ENCODE results near the gene JCAD.
"Not testable (repeated sequence)": the region's sequence is repeated elsewhere in the genome, so short reads cannot be mapped to it uniquely, and the experiment has no call there.

Gene JCAD

GRCh38 chr10:30017556-30017955, 41.8 kb downstream of the JCAD start:
- H3K9me3 ChIP-seq (ENCODE audit: control insufficient read depth, insufficient read depth, low read length) = no peaks in the 10 kb centered on the region
- no peak overlapping the region for H3K4me3 ChIP-seq (ENCODE audit: low read depth, low read length)
- no peaks in the 10 kb centered on the region for H3K36me3 ChIP-seq (ENCODE audit: control insufficient read depth, insufficient read depth, low read length)
- H3K9ac ChIP-seq (ENCODE audit: low read depth, low read length) = no peak overlapping the region
- H3K27me3 ChIP-seq (ENCODE audit: control insufficient read depth, insufficient read depth, low read length) = no peaks in the 10 kb centered on the region
- H3K4me1 ChIP-seq (ENCODE audit: control insufficient read depth, insufficient read depth, low read length) = no peaks in the 10 kb centered on the region

- Histone ChIP-seq H3K36me3 (ENCODE audit: control insufficient read depth, insufficient read depth, low read length) (no peaks in the 10 kb centered on the region), H3K4me1 (ENCODE audit: control insufficient read depth, insufficient read depth, low read length) (no peaks in the 10 kb centered on the region), H3K9me3 (ENCODE audit: control insufficient read depth, insufficient read depth, low read length) (no peaks in the 10 kb centered on the region), H3K27me3 (ENCODE audit: control insufficient read depth, insufficient read depth, low read length) (no peaks in the 10 kb centered on the region), H3K9ac (ENCODE audit: low read depth, low read length) (no peak overlapping the region), H3K4me3 (ENCODE audit: low read depth, low read length) (no peak overlapping the region)
Observed at GRCh38 chr10:30014511-30014910, 44.9 kb downstream of the JCAD start.

- Histone ChIP-seq H3K36me3 (ENCODE audit: control insufficient read depth, insufficient read depth, low read length) (no peaks in the 10 kb centered on the region), H3K9ac (ENCODE audit: low read depth, low read length) (no peak overlapping the region)
Observed at GRCh38 chr10:30013757-30014156, 45.6 kb downstream of the JCAD start.

GRCh38 chr10:30011956-30012647, 47.3 kb downstream of the JCAD start:
- no peaks in the 10 kb centered on the region for H3K27me3 ChIP-seq (ENCODE audit: control insufficient read depth, insufficient read depth, low read length)
- no peaks in the 10 kb centered on the region for H3K36me3 ChIP-seq (ENCODE audit: control insufficient read depth, insufficient read depth, low read length)
- H3K4me3 ChIP-seq (ENCODE audit: low read depth, low read length) = no peak overlapping the region
- H3K9me3 ChIP-seq (ENCODE audit: control insufficient read depth, insufficient read depth, low read length) = no peaks in the 10 kb centered on the region
- no peak overlapping the region for H3K9ac ChIP-seq (ENCODE audit: low read depth, low read length)
- H3K4me1 ChIP-seq (ENCODE audit: control insufficient read depth, insufficient read depth, low read length) = no peaks in the 10 kb centered on the region

More at GRCh38 chr10:30013757-30014156, 45.6 kb downstream of the JCAD start:
- Histone ChIP-seq H3K4me1 (ENCODE audit: control insufficient read depth, insufficient read depth, low read length) (no peaks in the 10 kb centered on the region), H3K4me3 (ENCODE audit: low read depth, low read length) (no peak overlapping the region), H3K27me3 (ENCODE audit: control insufficient read depth, insufficient read depth, low read length) (no peaks in the 10 kb centered on the region), H3K9me3 (ENCODE audit: control insufficient read depth, insufficient read depth, low read length) (no peaks in the 10 kb centered on the region)

- no peaks in the 10 kb centered on the region for H3K27me3 ChIP-seq (ENCODE audit: control insufficient read depth, insufficient read depth, low read length)
- no peaks in the 10 kb centered on the region for H3K4me1 ChIP-seq (ENCODE audit: control insufficient read depth, insufficient read depth, low read length)
- H3K9me3 ChIP-seq (ENCODE audit: control insufficient read depth, insufficient read depth, low read length) = no peaks in the 10 kb centered on the region
- no peak overlapping the region for H3K4me3 ChIP-seq (ENCODE audit: low read depth, low read length)
- no peak overlapping the region for H3K9ac ChIP-seq (ENCODE audit: low read depth, low read length)
- no peaks in the 10 kb centered on the region for H3K36me3 ChIP-seq (ENCODE audit: control insufficient read depth, insufficient read depth, low read length)
Observed at GRCh38 chr10:30011396-30011795, 48.0 kb downstream of the JCAD start.

GRCh38 chr10:30007406-30007805, 52.0 kb downstream of the JCAD start:
- H3K4me3 ChIP-seq (ENCODE audit: low read depth, low read length) = no peak overlapping the region
- no peaks in the 10 kb centered on the region for H3K36me3 ChIP-seq (ENCODE audit: control insufficient read depth, insufficient read depth, low read length)
- no peak overlapping the region for H3K9ac ChIP-seq (ENCODE audit: low read depth, low read length)
- no peaks in the 10 kb centered on the region for H3K27me3 ChIP-seq (ENCODE audit: control insufficient read depth, insufficient read depth, low read length)
- no peaks in the 10 kb centered on the region for H3K9me3 ChIP-seq (ENCODE audit: control insufficient read depth, insufficient read depth, low read length)
- H3K4me1 ChIP-seq (ENCODE audit: control insufficient read depth, insufficient read depth, low read length) = no peaks in the 10 kb centered on the region

GRCh38 chr10:30006410-30006809, 53.0 kb downstream of the JCAD start:
- no peaks in the 10 kb centered on the region for H3K27me3 ChIP-seq (ENCODE audit: control insufficient read depth, insufficient read depth, low read length)

GRCh38 chr10:30005116-30005515, 54.3 kb downstream of the JCAD start:
- H3K9me3 ChIP-seq (ENCODE audit: control insufficient read depth, insufficient read depth, low read length); H3K4me1 ChIP-seq (ENCODE audit: control insufficient read depth, insufficient read depth, low read length); H3K4me3 ChIP-seq (ENCODE audit: low read depth, low read length); H3K36me3 ChIP-seq (ENCODE audit: control insufficient read depth, insufficient read depth, low read length); H3K27me3 ChIP-seq (ENCODE audit: control insufficient read depth, insufficient read depth, low read length); H3K9ac ChIP-seq (ENCODE audit: low read depth, low read length): not testable (repeated sequence)

More at GRCh38 chr10:30006410-30006809, 53.0 kb downstream of the JCAD start:
- Histone ChIP-seq H3K9ac (ENCODE audit: low read depth, low read length) (no peak overlapping the region), H3K36me3 (ENCODE audit: control insufficient read depth, insufficient read depth, low read length) (no peaks in the 10 kb centered on the region), H3K9me3 (ENCODE audit: control insufficient read depth, insufficient read depth, low read length) (no peaks in the 10 kb centered on the region), H3K4me3 (ENCODE audit: low read depth, low read length) (no peak overlapping the region), H3K4me1 (ENCODE audit: control insufficient read depth, insufficient read depth, low read length) (no peaks in the 10 kb centered on the region)

- Histone ChIP-seq H3K27me3 (ENCODE audit: control insufficient read depth, insufficient read depth, low read length) (no peaks in the 10 kb centered on the region), H3K9ac (ENCODE audit: low read depth, low read length) (no peak overlapping the region), H3K9me3 (ENCODE audit: control insufficient read depth, insufficient read depth, low read length) (no peaks in the 10 kb centered on the region), H3K4me3 (ENCODE audit: low read depth, low read length) (no peak overlapping the region), H3K36me3 (ENCODE audit: control insufficient read depth, insufficient read depth, low read length) (no peaks in the 10 kb centered on the region), H3K4me1 (ENCODE audit: control insufficient read depth, insufficient read depth, low read length) (no peaks in the 10 kb centered on the region)
Observed at GRCh38 chr10:30002426-30003266, 56.7 kb downstream of the JCAD start.

GRCh38 chr10:30000802-30001571, 58.4 kb downstream of the JCAD start:
- H3K4me1 ChIP-seq (ENCODE audit: control insufficient read depth, insufficient read depth, low read length) = no peaks in the 10 kb centered on the region
- H3K9ac ChIP-seq (ENCODE audit: low read depth, low read length) = no peak overlapping the region
- no peaks in the 10 kb centered on the region for H3K36me3 ChIP-seq (ENCODE audit: control insufficient read depth, insufficient read depth, low read length)
- H3K4me3 ChIP-seq (ENCODE audit: low read depth, low read length) = no peak overlapping the region
- no peaks in the 10 kb centered on the region for H3K9me3 ChIP-seq (ENCODE audit: control insufficient read depth, insufficient read depth, low read length)
- no peaks in the 10 kb centered on the region for H3K27me3 ChIP-seq (ENCODE audit: control insufficient read depth, insufficient read depth, low read length)

- no peaks in the 10 kb centered on the region for H3K36me3 ChIP-seq (ENCODE audit: control insufficient read depth, insufficient read depth, low read length)
- no peaks in the 10 kb centered on the region for H3K9me3 ChIP-seq (ENCODE audit: control insufficient read depth, insufficient read depth, low read length)
- H3K27me3 ChIP-seq (ENCODE audit: control insufficient read depth, insufficient read depth, low read length) = no peaks in the 10 kb centered on the region
- no peak overlapping the region for H3K9ac ChIP-seq (ENCODE audit: low read depth, low read length)
- no peak overlapping the region for H3K4me3 ChIP-seq (ENCODE audit: low read depth, low read length)
- H3K4me1 ChIP-seq (ENCODE audit: control insufficient read depth, insufficient read depth, low read length) = no peaks in the 10 kb centered on the region
Observed at GRCh38 chr10:29998142-29998808, 61.1 kb downstream of the JCAD start.
